Right lung (tissue), 5 donors: ENCODE data around the gene MAD1L1. TPM values are rescaled to one million over a fixed set of nuclear protein-coding genes. Genes with fewer than 3 reads are reported as not detected.
A peak's percentile ranks its signal among the peaks of the same experiment; 100 is the strongest.
"Not testable (repeated sequence)": the region's sequence is repeated elsewhere in the genome, so short reads cannot be mapped to it uniquely, and the experiment has no call there.

Source experiments
- DNase-seq, 2 donors: peaks; one replicate each; pipeline ENCODE4 v3.0.0-alpha.2; 2013
- polyA plus RNA-seq, 5 donors: library from polyadenylated mRNA; unstranded; fragments of 120-200 nt; gene quantifications; one replicate each; pipeline versions ENCODE4 v1.2.1 to v1.2.3, GENCODE V29; 2013; ENCODE audit warnings: inconsistent platforms in 1 of 5, low replicate concordance in 1 of 5; ENCODE audit not compliant: insufficient read length in 5 of 5, insufficient read depth in 1 of 5

The MAD1L1 gene
- polyA plus RNA-seq, 5 donors, result 15.5 to 26.8 (median 23.1) TPM

GRCh38 chr7:2068693-2069471, 163.9 kb downstream of the MAD1L1 start:
- no peak for DNase-seq

- no peak for DNase-seq
Measured at GRCh38 chr7:2066251-2066919, 166.4 kb downstream of the MAD1L1 start.

- DNase-seq, result no peak
Measured at GRCh38 chr7:2065528-2065927, 167.2 kb downstream of the MAD1L1 start.

DNA sequence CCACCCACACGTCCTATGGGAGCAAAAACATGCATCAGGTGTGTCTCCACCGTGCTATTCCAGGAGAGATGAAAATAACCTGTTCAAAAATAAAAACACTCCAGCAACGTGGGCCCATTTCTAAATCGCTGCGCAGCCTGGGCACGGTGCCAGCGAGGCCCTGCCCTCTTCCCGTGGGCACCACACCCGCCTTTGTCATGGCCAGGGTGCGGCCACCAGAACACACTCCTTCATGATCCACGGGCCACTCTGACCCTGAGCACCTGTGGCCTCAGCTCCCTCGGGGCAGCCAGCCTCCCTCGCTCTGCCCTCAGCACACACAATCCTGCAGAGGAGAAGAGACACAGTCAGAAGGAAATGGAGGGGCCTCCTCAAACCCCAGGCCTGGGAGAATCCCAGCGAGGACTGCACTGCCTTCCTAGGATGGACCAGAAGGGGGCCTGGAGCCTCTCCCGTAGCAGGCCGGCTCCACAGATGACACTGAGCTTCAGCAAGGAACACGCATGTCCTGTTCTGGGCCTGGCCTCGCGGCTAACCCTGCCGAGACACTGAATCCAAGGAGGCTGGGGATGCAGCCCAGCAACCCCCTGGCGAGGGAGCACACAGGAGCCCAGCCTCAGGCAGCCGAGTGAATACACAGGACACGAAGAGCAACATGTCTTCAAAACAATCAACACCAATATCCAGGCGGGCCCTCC, 169.0 kb downstream of the MAD1L1 start:
- peak in 1 of 2 donors; percentile 9 for DNase-seq

GRCh38 chr7:2062648-2063047, 170.1 kb downstream of the MAD1L1 start:
- no peak for DNase-seq

DNA sequence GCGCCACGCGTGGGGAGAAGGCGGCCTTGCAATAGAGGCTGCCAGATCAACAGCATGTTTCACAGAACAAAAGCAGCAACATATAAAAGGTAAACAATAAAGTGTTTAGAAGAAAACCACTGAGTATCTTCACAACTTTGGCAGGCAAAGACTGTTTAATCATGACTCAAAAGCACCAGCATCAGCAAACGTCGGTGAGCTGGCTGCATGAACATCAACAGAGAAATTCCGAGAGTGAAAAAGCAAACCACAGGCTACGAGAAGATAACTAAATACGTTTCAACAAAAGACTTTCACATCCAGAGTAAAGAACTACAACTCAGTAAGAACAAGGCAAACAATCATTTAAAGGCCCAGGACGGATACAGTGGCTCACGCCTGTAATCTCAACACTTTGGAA, 172.0 kb downstream of the MAD1L1 start:
- DNase-seq, result no peak

DNA sequence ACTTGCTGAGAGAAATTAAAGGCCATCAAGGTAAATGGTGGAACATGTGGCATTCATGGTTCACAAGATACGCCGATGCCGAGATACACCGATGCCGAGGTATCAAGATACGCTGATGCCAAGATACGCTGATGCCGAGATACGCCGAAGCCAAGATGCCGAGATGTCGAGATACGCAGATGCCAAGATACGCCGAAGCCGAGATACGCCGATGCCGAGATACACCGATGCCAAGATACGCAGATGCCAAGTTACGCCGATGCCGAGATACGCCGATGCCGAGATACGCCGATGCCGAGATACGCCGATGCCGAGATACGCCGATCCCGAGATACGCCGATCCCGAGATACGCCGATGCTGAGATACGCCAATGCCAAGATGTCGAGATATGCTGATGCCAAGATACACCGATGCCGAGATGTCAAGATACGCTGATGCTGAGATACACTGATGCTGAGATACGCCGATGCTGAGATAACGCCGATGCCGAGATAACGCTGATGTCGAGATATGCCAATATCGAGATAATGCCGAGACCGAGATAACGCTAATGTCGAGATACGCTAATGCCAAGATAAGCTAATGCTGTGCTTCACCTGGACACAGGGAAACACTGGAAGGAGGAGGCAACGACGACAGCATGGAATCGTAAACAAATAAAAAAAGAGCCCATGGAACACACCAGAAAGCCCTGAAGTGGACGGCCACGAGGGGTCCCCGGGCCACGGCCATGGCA, 172.6 kb downstream of the MAD1L1 start:
- DNase-seq, result no peak

- DNase-seq, result not testable (repeated sequence)
Measured at GRCh38 chr7:2058246-2058645, 174.5 kb downstream of the MAD1L1 start.

GRCh38 chr7:2055956-2056355, 176.8 kb downstream of the MAD1L1 start:
- no peak for DNase-seq

DNA sequence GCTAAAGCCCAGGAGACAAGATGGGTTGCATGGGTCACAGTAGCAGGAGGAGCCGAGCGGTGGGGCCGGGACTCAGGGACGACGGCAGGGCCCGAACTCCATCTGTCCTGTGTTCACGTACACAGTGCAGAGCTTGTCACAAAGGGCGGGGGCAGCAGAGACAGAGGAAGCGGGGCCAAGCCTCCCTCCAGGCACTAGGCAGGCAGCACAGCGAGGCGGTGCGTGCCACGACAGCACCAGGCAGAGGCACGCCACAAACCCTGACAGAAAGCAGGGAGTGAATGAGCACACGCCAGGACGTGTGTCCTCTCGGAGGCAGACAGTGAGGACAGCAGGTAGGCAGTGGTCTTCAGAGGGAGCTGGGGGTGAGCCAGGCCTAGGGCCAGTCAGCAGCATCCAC, 177.8 kb downstream of the MAD1L1 start:
- DNase-seq, result no peak

DNA sequence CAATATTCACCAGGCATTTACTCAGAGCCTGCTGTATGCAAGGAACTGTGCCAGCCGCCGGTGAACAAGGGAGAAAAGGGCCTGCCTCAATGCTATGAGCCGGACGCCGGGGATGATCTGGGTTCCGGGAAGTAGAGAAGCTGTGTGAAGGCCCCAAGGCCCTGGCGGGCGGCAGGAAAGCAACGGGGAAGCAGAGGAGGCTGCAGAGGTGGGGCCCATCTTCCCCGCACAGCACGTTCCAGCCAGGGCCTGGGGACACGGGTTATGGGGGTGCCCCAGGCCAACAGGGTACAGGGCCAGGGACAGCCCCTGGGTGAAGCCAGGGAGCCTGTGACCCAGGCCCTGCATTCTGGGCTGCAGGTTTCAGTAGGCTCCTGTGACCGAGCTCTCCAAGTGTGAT, 179.3 kb downstream of the MAD1L1 start:
- DNase-seq, result no peak

DNA sequence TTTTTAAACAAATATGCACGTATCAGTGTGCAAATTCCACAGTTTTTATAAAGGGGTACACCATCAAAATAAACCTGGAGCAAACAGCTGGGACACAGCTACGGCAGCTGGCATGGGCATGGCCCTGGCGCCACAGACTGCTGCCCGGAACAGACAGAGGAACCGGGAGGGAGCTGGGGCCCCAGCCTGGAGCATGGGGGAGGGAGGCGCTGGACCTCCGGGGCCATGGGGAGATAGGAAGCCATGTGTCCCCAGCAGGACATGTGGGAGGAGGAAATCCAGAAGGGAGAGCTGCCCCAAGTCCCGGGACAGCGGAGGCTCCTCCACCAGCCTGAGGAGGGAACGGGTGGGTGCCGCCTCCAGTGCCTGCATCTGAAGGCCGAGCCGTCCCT, 180.1 kb downstream of the MAD1L1 start:
- DNase-seq, result no peak

DNA sequence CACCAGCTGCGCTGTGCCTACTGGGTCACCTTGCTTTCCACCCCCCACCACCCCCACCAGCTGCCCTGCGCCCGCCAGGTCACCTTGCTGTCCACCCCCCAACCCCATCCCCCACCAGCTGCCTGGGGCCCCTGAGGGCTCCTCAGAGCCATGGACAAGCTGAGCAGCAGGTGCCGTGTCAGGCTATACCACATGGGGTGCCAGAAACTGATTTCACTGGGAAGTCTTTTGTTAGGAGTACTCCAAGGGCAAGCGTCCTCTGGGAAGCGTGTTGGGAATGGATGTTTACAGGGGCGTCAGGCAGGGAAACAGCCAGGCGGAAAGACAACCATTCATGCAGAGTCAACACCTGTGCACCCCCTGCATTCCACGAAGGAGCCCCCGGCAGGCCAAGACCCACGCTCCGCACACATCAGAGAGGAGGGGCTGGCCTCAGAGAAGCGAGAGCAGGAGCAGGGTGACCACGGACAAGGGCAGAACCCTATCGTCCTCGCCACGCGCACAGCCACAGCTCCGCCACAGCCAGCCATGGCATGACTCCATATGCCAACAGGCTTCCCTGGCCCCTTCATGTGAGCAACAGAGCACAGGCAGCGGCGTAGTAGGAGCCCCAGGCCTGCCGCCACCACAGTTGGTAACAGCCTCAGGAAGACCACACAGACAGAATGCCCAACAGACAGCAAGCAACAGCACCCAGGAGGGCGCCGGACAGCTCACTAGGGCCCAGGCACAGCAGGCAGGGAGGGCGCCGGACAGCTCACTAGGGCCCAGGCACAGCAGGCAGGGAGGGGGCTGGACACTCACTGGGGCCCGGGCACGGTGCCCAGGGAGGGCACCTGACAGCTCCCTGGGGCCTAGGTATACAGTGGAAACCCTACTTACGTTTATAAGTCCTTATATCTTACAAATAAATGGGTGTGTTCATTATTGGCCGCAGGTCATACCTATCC, 180.8 kb downstream of the MAD1L1 start:
- no peak for DNase-seq

DNA sequence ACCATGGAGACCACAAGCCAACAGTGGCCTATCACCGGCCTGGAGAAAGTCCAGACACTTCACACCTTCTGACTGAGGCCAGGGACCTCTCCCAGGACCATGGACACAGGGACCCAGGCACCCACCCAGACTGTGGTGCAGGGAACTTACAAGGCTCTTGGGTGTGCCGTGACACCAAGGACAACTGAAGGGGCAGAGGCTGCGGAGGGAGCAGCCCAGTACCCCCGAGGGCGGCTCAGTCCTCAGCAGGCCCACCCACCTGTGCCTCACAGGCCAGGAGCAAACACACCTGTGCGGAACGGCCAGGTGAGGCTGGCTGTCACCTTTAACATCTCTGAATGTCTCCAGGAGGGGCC, 182.3 kb downstream of the MAD1L1 start:
- no peak for DNase-seq

DNA sequence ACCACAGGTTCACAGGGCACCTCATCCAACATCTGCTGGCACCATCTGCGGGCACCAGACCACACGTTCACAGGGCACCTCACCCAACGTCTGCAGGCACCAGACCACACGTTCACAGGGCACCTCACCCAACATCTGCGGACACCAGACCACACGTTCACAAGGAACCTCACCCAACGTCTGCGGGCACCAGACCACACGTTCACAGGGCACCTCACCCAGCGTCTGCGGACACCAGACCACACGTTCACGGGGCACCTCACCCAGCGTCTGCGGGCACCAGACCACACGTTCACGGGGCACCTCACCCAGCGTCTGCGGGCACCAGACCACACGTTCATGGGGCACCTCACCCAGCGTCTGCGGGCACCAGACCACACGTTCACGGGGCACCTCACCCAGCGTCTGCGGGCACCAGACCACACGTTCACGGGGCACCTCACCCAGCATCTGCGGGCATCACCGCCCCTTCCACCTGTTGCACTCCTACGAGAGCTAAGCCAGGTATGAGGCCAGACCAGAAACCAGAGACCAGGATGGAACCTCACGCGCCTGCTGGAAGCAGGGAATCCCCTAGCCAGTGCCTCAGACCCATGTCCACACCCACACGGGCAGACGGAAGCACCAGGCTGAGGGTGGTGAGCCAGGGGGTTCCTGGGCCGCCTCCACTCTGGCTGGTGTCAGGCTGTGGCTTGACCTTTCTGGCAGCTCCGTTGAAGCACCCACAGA, 182.8 kb downstream of the MAD1L1 start:
- no peak for DNase-seq

DNA sequence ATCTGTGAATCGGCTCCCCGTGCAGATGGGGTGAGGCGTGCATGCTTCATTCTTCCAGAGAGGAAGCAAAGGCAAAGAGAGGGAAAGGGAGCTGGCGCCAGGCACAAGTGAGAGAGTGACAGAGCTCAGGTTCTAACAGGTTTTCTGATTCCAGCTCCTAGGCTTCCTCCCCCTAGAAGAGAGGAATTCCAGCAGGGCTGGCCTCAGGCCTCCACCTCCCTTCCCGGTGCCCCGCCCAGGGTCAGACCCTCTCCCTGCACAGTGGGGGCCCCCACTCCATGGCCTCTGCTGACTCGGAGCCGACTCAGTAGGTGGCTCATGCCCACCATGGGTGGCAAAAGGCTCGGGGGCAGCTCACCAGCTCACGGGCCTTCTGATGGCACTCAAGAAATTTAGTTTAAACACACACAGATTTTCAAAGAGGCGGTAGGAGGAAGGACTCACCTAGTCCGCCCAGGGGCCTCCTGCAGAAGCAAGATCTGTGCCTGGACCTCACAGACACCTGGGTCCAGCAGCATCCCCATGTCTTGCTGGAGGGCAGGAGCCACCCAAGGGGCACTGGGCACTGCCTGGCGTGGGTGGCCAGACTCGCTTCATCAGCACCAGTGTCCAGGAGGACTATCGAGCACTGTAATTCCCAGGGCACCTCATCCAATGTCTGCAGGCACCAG, 183.5 kb downstream of the MAD1L1 start:
- DNase-seq, result no peak

DNA sequence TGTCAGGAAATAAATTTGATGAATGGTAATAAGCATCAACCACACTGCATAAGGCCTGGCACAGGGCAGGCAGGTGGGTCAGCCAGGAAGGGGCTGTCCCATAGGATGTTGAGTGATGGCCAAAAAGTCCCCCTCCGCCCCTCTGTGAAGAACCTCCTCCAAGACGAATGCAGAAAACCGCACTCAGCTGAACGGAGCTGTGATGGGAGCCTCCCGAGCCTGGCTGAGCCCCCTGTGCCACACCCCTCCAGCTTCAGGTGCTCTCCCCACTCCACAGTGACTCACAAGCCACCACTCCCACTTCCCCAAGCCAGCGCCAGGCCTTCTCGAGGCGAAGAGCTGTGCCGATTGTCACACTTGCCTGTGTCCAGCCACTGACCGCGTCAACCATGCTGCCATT, 184.2 kb downstream of the MAD1L1 start:
- DNase-seq, result no peak

GRCh38 chr7:2048006-2048405, 184.7 kb downstream of the MAD1L1 start:
- no peak for DNase-seq
